CD4-positive, alpha-beta T cell (primary cell): Measurements from ENCODE around the gene SCUBE1. TPM values are rescaled to one million over a fixed set of nuclear protein-coding genes. Genes with fewer than 3 reads are reported as not detected.

Source experiments
- ATAC-seq: fragments of 200-7000 bp; cut with Tn5 transposase; one replicate; pipeline ENCODE4 v1.10.0; 2022; ENCODE audit warnings: mild to moderate bottlenecking; ENCODE audit not compliant: poor library complexity
- CTCF ChIA-PET: fragments of 350-600 bp; sonication (Branson Sonifier 250); formaldehyde crosslinking; loops from one replicate; lab custom pipeline; 2021; ENCODE audit warnings: antibody characterized with exemption, inconsistent platforms; lab: Charles Lee
- POLR2A ChIA-PET: fragments of 350-600 bp; sonication (Branson Sonifier 250); formaldehyde crosslinking; loops from one replicate; lab custom pipeline; 2021; ENCODE audit warnings: antibody characterized with exemption, inconsistent platforms; lab: Charles Lee
- DNase-seq, 14 experiments: peaks; one replicate each; pipeline ENCODE4 v3.0.0-alpha.2; 2013 to 2020; ENCODE audit warnings: mixed read lengths in 2 of 14
- H3K27ac ChIP-seq, 2 donors: one replicate each; pipeline versions ENCODE4 v1.5.1 to v1.7.0; 2013; ENCODE audit warnings: low read length in 2 of 2, low read depth in 1 of 2, mild to moderate bottlenecking in 1 of 2
- H3K27me3 ChIP-seq, 2 experiments: 1 replicate in 1 of 2; 2 replicates in 1 of 2; pipeline versions ENCODE4 v1.6.1 to v1.7.0; 2013; ENCODE audit warnings: low read length in 2 of 2, control low read depth in 1 of 2, mild to moderate bottlenecking in 1 of 2, moderate library complexity in 1 of 2; ENCODE audit not compliant: insufficient read depth in 2 of 2, control insufficient read depth in 1 of 2
- H3K36me3 ChIP-seq: one replicate; pipeline ENCODE4 v1.6.1; 2013; ENCODE audit warnings: low read length, control low read depth; ENCODE audit not compliant: insufficient read depth
- H3K4me1 ChIP-seq: one replicate; pipeline ENCODE4 v1.6.1; 2013; ENCODE audit warnings: low read length, control low read depth; ENCODE audit not compliant: insufficient read depth
- H3K4me3 ChIP-seq: one replicate; pipeline ENCODE4 v1.5.1; 2013; ENCODE audit warnings: mild to moderate bottlenecking, low read length, moderate library complexity
- H3K9me3 ChIP-seq, 2 experiments: 1 replicate in 1 of 2; 2 replicates in 1 of 2; pipeline versions ENCODE4 v1.6.1 to v1.7.0; 2013; ENCODE audit warnings: low read length in 2 of 2, mild to moderate bottlenecking in 2 of 2, control low read depth in 1 of 2, moderate library complexity in 1 of 2; ENCODE audit not compliant: control insufficient read depth in 1 of 2, insufficient read depth in 1 of 2
- H3K27ac Mint-ChIP-seq: one replicate; pipeline ENCODE4 v1.8.0; 2020; ENCODE audit warnings: mixed read lengths
- H3K27me3 Mint-ChIP-seq: one replicate; pipeline ENCODE4 v1.8.0; 2021; ENCODE audit warnings: mixed read lengths
- H3K36me3 Mint-ChIP-seq: one replicate; pipeline ENCODE4 v1.8.0; 2021; ENCODE audit warnings: low read depth, mixed read lengths
- H3K4me1 Mint-ChIP-seq: one replicate; pipeline ENCODE4 v1.8.0; 2021; ENCODE audit warnings: low read depth, mixed read lengths
- H3K4me3 Mint-ChIP-seq: one replicate; pipeline ENCODE4 v1.8.0; 2020; ENCODE audit warnings: mild to moderate bottlenecking, mixed read lengths
- H3K9me3 Mint-ChIP-seq: one replicate; pipeline ENCODE4 v1.8.0; 2020; ENCODE audit warnings: mixed read lengths
- CTCF ChIP-seq: fragments of 200-600 bp; IDR thresholded peaks from one replicate; pipeline ENCODE4 v1.8.0; 2022; ENCODE audit warnings: antibody characterized with exemption, mild to moderate bottlenecking
- intact Hi-C, 2 experiments: fragments of 100-400 bp; cut with DNase I in 1 of 2; cut with micrococcal nuclease in 1 of 2; formaldehyde crosslinking; loops; one replicate each; pipeline versions ENCODE4 v1.15.1 to v1.9.0; 2023 to 2025; cut with DNase I, micrococcal nuclease
- total RNA-seq, 174 experiments: library from RNA in 2 of 174; stranded (reverse) in 2 of 174; gene quantifications; one replicate each; pipeline ENCODE4 v1.2.3 and lab custom pipeline; 2021 to 2026

SCUBE1 gene
- total RNA-seq, 2 experiments from 2014 or later: not detected

- intact Hi-C loops: no loop called here
- no peaks in the 10 kb centered on the region for H3K27me3 ChIP-seq
- no peak for DNase-seq
- no peak for TF ChIP-seq CTCF
- H3K27ac ChIP-seq: no peak overlapping the region
- no peak overlapping the region for H3K4me3 Mint-ChIP-seq
- peaks cover 27% of the 10 kb centered on the region for H3K36me3 Mint-ChIP-seq
- H3K4me1 ChIP-seq: peaks cover 3% of the 10 kb centered on the region
- H3K9me3 ChIP-seq: no peaks in the 10 kb centered on the region
- H3K27me3 Mint-ChIP-seq: no peaks in the 10 kb centered on the region
- ChIA-PET POLR2A (no interaction called here), CTCF (no interaction called here)
- ATAC-seq: no peak
- no peak overlapping the region for H3K27ac Mint-ChIP-seq
- no peaks in the 10 kb centered on the region for H3K9me3 Mint-ChIP-seq
- H3K4me3 ChIP-seq: no peak overlapping the region
- peaks cover 52% of the 10 kb centered on the region for H3K36me3 ChIP-seq
- H3K4me1 Mint-ChIP-seq: no peaks in the 10 kb centered on the region
Measured at GRCh38 chr22:43169310-43170130, 173.7 kb downstream of the SCUBE1 start.

- TF ChIP-seq CTCF: no peak
- no peak overlapping the region for H3K27ac Mint-ChIP-seq
Measured at GRCh38 chr22:43168471-43169309, 174.5 kb downstream of the SCUBE1 start.

GRCh38 chr22:43167001-43167589, 176.1 kb downstream of the SCUBE1 start:
- no peak overlapping the region for H3K4me3 ChIP-seq
- H3K27me3 Mint-ChIP-seq: no peaks in the 10 kb centered on the region
- no peak overlapping the region for H3K4me3 Mint-ChIP-seq
- no peak overlapping the region for H3K27ac ChIP-seq
- no peaks in the 10 kb centered on the region for H3K9me3 ChIP-seq
- H3K36me3 Mint-ChIP-seq: peaks cover 18% of the 10 kb centered on the region
- peaks cover 32% of the 10 kb centered on the region for H3K36me3 ChIP-seq
- ChIA-PET CTCF (no interaction called here), POLR2A (no interaction called here)
- ATAC-seq: no peak
- intact Hi-C loops: no loop called here
- H3K4me1 Mint-ChIP-seq: no peaks in the 10 kb centered on the region
- H3K9me3 Mint-ChIP-seq: no peaks in the 10 kb centered on the region
- TF ChIP-seq CTCF: no peak
- H3K27me3 ChIP-seq: no peaks in the 10 kb centered on the region
- H3K27ac Mint-ChIP-seq: no peak overlapping the region
- H3K4me1 ChIP-seq: peaks cover 3% of the 10 kb centered on the region
- DNase-seq: no peak

More at GRCh38 chr22:43168471-43169309, 174.5 kb downstream of the SCUBE1 start:
- H3K36me3 Mint-ChIP-seq: peaks cover 27% of the 10 kb centered on the region
- H3K27me3 ChIP-seq: no peaks in the 10 kb centered on the region
- ATAC-seq (no peak), DNase-seq (no peak)
- no peaks in the 10 kb centered on the region for H3K9me3 ChIP-seq
- H3K9me3 Mint-ChIP-seq: no peaks in the 10 kb centered on the region
- no peak overlapping the region for H3K27ac ChIP-seq
- ChIA-PET POLR2A (no interaction called here), CTCF (no interaction called here)
- intact Hi-C loops: no loop called here
- H3K4me3 ChIP-seq: no peak overlapping the region
- peaks cover 44% of the 10 kb centered on the region for H3K36me3 ChIP-seq
- H3K4me3 Mint-ChIP-seq: no peak overlapping the region
- H3K27me3 Mint-ChIP-seq: no peaks in the 10 kb centered on the region
- H3K4me1 ChIP-seq: peaks cover 3% of the 10 kb centered on the region
- H3K4me1 Mint-ChIP-seq: no peaks in the 10 kb centered on the region
